ENCODE measurements around the gene ADAM22.

Gene ADAM22

DNA sequence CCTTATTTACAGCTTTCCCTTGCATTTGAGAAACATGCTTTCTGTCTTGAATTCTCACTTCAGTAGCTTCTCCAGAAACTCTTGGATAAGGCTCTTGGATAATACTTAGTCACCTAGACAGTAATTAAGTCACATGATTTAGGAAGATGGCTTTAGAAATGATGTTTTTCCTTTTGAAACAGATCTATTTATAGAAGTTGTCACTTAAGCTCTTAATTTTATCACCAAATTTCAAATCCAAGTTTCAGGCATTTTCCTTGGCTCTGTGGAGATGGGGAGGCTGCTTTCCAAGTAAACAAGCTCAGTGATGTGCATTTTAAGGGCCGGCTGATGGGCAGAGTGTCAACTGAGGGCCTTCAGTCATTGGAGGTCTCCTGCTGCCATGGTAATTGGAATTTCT, 155.5 kb downstream of the ADAM22 start:
- no peak for DNase-seq
- in situ Hi-C loops (cut with HindIII; ENCODE audit: low pct_ligation_motif_present, low pct_unique_long_range_greater_than_20kb, low sequenced_read_pairs): no loop called here

DNA sequence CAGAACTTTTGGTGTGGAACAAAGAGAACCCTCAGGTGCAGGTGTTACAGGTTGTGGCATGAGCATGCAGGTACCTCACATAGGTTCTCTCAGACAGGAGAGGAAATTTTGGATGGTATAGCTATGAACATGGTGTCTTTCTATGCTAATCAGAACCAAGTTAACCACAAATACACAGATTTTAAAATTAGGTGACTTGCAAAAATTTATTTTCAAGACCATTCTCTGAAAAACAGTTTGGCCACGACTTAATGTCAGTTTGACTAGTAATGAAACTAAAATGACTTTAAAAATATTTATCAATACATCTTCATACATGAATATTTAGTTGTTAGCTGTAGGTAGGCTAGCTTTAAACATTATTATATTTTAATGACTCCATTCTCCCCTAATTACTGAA, 156.2 kb downstream of the ADAM22 start:
- no peak for DNase-seq
- in situ Hi-C loops (cut with HindIII; ENCODE audit: low pct_ligation_motif_present, low pct_unique_long_range_greater_than_20kb, low sequenced_read_pairs): no loop called here

DNA sequence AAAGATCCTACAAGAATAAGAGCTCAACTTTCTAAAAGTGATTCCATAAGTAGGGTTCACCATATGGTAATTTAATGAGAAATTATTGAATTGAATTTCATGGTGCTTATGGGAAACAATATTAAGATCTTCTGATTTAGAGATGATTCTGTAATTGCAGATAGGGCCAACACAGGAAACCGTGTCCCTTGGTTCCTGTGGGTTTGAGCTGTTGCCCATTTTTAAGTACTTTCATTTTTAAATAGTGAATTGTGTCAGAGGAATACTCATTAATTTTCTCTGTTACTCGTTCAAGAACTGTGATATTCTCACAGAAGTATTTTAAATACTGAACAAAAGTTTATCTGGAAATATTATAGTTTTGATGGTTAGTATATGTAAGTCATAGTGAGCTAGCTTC, 156.6 kb downstream of the ADAM22 start:
- no peak for DNase-seq
- in situ Hi-C loops (cut with HindIII; ENCODE audit: low pct_ligation_motif_present, low pct_unique_long_range_greater_than_20kb, low sequenced_read_pairs): no loop called here

DNA sequence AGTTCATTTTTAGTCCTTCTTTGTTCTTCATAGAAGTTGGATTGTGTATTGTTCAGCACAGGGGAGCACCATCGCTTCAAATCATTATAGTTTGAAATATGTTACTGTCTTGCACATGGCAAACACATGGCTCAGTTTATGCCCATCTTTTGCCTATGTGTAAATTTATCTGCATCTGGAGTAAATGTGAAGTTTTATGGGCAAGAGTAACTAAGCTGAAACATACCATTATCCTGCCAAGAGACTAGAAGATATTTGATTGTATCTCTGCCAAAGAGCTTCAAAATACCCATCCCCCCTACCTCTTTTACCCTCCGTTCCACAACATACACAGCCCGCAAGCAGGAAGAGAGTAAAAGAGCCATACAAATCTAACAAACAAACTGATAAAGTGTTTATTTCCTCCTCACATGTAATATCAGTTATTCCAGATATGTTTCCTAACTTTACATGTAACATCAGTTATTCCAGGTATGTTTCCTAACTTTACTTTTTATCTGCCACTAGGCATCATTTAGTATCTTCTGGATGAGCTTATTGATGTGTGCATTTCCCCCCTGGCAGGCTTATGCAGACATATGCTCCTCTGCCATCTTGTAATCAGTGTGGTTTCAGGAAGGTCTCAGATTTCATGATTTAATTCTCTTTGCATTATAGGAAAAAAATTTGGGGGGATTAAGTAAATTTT, 158.1 kb downstream of the ADAM22 start:
- DNase-seq: no peak
- in situ Hi-C loops (cut with HindIII; ENCODE audit: low pct_ligation_motif_present, low pct_unique_long_range_greater_than_20kb, low sequenced_read_pairs): no loop called here

DNA sequence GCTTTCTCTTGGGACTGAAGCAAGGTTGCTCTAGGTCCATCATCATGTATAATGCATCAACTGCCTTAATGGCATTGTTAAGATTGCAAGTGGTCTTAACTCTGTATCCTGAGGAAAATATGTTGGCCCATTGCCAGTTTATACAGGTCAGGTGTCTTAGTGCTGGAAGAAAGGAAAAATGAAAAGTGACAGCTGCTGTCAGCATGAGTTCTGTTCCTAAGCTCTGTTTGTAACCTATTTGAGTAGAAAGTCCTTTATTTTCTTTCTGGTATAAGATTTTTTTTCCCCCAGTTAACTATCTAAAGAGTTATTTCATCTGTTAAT, 158.6 kb downstream of the ADAM22 start:
- DNase-seq: no peak
- in situ Hi-C loops (cut with HindIII; ENCODE audit: low pct_ligation_motif_present, low pct_unique_long_range_greater_than_20kb, low sequenced_read_pairs): no loop called here

DNA sequence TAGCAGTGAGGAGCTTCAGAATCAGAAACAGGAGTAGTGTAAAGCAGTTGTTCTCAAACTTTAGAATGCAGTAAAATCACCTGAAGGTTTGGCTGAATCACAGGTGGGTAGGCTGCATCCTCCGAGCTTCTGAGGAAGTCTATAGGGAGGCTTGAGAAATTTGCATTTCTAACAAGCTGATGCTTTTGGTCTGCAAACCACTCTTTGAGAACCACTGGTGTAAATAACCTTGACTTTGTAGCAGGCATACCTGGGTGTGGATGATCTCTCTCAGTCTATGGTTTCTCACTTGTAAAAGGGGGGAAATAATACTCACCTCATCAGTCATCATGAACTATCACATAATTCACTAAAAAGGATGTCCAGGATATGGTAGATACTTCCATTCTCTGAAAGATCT, 167.7 kb downstream of the ADAM22 start:
- no peak for DNase-seq
- in situ Hi-C loops (cut with HindIII; ENCODE audit: low pct_ligation_motif_present, low pct_unique_long_range_greater_than_20kb, low sequenced_read_pairs): no loop called here

DNA sequence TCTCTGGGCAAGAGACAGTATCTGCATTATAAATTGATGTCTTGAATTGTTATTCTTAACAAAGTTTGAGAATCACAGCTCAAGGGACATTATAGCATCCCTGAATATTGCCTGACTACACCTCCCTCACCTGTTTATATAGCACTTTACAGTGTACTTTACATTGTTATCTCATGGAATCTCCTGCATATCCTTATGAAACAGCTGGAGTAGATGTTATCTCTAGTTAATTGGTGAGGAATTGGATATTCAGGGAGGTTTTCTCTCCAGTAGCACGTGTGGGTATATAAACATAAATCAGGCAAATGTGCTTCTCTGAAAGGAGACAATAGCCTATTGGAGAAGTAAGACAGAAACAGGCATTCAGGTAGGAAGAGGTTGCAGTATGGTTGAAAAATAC, 168.6 kb downstream of the ADAM22 start:
- no peak for DNase-seq
- in situ Hi-C loops (cut with HindIII; ENCODE audit: low pct_ligation_motif_present, low pct_unique_long_range_greater_than_20kb, low sequenced_read_pairs): no loop called here

DNA sequence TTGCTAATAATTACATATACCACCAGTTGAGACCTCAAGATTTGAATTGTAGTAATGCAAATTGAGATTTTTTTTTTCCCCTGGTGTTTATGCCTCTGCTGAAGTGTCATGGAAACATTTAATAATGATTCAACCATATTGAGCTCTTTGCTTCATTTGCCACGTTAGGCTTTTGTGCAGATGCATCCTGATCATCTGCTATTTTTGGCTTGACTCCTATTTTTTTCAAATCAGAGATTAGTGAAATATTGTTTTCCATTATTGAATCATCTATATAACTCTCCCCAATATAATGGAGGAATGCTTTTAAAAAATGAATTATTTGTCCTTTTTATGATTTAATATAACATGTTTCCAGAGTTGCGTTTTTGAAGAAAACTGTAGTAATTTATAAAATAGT, 170.7 kb downstream of the ADAM22 start:
- DNase-seq: no peak
- in situ Hi-C loops (cut with HindIII; ENCODE audit: low pct_ligation_motif_present, low pct_unique_long_range_greater_than_20kb, low sequenced_read_pairs): no loop called here

DNA sequence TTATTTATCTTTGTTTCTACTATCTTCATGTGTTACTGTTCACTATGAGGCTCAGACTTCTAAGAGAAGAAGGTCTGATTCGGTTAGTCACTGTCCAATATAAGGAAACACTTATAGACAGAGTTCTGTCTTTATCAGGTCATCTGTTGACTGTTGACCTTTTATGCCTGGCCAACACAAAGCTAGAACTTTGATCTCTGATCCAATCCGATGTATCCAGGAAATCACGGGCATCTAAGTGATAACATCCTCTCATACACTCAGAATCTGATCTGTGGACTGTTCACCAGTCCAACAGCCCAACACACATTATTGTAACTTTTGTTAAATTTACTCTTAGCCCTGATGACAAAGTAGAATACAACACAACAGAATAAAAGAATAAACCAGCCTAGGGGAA, 171.2 kb downstream of the ADAM22 start:
- in situ Hi-C loops (cut with HindIII; ENCODE audit: low pct_ligation_motif_present, low pct_unique_long_range_greater_than_20kb, low sequenced_read_pairs): no loop called here
- DNase-seq: no peak

DNA sequence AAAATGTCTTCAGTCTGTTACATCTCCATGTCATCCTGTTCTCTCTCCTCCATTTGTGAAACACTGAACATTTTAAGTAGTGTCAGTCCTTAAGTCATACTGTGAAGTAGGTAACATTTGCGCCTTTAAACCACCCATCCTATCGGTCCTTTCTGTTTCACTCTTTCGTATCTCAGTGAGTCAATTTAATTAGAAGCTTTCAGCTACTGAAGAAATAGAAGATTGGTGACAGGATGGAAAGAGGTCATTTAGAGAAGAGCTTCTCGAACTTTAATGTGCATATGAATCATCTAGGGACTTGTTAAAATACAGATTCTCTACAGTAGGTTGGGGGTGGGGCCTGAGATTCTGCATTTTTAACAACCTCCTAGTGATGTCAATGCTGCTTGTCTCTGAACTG, 172.4 kb downstream of the ADAM22 start:
- no peak for DNase-seq
- in situ Hi-C loops (cut with HindIII; ENCODE audit: low pct_ligation_motif_present, low pct_unique_long_range_greater_than_20kb, low sequenced_read_pairs): no loop called here

DNA sequence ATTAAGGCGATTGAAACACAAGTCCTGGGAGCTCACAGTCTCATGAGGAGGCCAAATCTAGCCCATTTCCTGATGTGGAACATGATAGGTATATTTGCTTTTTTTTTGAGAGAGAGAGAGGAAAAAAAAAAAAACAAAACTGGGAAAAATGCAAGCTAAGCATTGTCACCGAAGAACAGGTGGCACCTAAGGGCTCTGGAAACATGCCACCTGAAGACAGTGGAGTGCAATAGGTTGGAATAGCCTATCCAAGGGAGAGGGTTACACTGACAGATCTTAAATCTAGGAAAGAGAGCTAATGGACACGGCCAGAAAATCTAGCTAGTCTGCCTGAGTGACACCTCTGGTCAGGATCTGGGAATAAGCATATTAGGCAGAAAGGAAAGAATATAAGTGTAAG, 175.6 kb downstream of the ADAM22 start:
- no peak for DNase-seq
- in situ Hi-C loops (cut with HindIII; ENCODE audit: low pct_ligation_motif_present, low pct_unique_long_range_greater_than_20kb, low sequenced_read_pairs): no loop called here

DNA sequence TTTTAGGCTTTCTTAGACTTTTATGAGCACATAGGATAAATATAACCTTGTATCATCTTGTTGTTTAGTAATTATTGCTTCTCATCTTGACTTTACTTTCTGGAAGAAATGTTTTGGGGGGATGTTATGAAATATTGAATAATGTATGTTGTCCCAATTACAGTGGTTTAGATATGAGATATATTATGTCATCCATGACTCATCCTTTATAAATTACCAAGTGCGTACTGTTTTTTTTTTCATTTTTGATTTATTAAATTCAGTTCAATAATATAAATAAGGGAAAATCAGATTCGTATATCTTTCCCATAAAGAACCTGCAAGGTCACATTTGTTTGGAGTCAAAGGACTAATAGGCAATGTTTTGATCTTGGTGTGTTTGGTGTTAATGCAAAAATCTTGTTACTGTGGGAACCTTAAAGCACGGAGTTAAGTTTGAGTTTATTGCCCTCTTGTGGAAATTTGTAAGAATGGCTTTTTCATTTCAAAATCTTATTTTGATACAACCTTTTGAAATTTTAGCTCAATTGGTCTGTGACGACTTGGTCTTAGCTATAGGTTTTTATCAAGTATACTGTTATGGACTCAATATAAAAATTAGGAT, 177.2 kb downstream of the ADAM22 start:
- in situ Hi-C loops (cut with HindIII; ENCODE audit: low pct_ligation_motif_present, low pct_unique_long_range_greater_than_20kb, low sequenced_read_pairs): no loop called here
- peak; percentile 70 for DNase-seq

DNA sequence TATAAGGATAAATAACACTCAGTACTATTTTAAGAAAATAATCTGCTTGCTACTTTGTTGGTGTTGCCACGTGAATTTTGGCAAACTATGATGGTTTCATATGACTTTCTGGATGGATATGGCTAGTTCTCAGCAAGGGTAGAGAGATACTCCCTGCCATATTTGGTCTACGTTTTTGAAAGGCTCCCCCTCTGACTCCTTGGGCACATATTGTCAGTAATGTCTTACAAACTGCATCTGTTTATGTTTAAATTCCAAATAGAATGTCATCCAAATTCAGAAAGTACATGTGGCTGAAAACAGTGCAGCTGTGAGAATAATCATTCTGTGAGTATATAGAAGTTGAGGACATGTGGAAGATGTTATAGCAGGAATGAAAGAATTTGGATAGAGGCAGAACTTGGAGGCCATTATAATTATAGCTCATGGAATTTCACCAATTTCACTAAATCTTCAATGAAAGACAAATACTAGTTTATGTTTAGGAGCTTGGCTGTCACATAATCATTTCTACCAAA, 178.0 kb downstream of the ADAM22 start:
- in situ Hi-C loops (cut with HindIII; ENCODE audit: low pct_ligation_motif_present, low pct_unique_long_range_greater_than_20kb, low sequenced_read_pairs): no loop called here

DNA sequence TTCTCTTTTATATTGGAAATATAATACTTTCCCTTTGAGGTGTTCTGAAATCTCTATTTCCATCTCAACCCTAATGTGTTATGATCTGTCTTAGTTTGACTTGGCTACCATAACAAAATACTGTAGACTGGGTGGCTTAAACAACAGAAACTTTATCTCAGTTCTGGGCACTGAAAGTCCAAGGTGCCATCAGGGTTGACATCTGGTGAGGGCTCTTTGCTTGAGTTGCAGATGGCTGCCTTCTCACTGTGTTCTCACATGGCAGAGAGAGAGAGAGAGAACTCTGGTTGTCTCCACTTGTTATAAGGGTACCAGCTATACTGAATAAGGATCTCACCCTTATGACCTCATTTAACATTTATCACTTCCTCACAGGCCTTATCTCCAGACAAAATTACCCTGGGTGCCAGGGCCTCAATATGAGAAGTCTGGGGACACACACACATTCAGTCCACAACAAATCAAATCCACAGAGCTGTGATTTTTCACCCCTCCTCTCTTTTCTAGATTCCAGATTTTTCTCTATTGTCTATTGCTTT, 181.3 kb downstream of the ADAM22 start:
- in situ Hi-C loops (cut with HindIII; ENCODE audit: low pct_ligation_motif_present, low pct_unique_long_range_greater_than_20kb, low sequenced_read_pairs): no loop called here
- DNase-seq: no peak

More for the DNA sequence above, 178.0 kb downstream of the ADAM22 start:
- no peak for DNase-seq

DNA sequence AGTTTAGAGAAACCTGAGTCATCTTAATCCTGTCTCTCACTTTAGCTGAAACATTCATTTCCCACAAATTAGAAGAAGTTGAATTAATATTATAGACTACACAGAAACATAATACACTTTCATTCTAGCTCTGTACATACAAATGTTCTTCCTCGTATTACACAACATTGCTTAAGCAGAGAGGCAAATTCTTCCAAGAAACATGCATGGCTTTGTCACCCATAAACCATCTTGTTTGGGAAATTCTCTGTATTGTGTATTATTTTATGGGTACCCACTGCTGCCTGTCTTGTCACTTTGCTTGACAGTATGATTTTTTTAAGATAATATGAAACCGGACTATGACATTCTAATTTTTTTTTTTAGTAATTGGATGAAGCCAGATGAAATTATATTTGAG, 181.8 kb downstream of the ADAM22 start:
- no peak for DNase-seq
- in situ Hi-C loops (cut with HindIII; ENCODE audit: low pct_ligation_motif_present, low pct_unique_long_range_greater_than_20kb, low sequenced_read_pairs): no loop called here

DNA sequence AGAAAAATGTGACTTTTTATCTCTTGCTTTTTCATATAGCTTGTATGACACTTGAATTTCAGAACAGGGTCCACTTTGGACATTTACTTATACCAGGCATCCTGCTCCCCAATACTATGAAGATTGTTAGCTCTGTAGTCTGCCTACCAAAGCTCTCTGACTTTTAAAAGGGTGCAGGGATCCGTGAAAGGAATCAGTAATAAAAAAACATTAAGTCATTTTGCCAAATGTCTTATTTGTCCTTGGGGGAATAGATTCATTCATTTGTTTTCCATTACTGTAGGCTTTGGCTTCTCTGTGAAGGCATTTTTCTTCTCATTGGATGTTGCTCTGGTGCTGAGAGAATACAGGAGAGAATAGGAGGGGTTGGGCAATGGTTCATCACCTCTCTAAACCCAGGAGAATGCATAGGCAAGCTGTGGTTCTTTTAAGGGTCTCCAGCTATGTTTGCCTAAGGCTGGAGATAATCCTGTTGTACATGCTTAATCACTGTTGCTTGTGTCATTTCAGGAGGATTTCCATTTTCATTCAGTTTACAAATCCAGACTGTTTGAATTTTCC, 182.3 kb downstream of the ADAM22 start:
- in situ Hi-C loops (cut with HindIII; ENCODE audit: low pct_ligation_motif_present, low pct_unique_long_range_greater_than_20kb, low sequenced_read_pairs): no loop called here
- DNase-seq: no peak

DNA sequence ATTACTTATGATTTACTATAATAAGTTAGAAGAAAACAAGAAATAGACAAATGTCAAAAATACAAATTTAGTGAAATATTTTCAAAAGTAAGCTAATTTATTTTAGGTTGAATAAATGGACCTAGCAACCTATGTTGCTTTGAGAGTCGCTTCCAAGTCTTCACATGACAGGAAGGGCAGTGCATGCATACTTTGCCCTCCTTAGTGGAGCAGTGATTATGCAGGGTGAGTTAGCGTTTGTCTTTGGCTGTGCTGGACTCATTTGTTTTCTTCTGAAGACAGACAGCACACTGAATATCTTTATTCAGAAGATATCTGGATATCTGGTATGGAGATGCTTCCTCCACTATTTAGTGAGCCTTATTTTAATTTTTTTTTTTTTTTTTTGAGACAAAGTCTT, 183.3 kb downstream of the ADAM22 start:
- DNase-seq: no peak
- in situ Hi-C loops (cut with HindIII; ENCODE audit: low pct_ligation_motif_present, low pct_unique_long_range_greater_than_20kb, low sequenced_read_pairs): no loop called here

DNA sequence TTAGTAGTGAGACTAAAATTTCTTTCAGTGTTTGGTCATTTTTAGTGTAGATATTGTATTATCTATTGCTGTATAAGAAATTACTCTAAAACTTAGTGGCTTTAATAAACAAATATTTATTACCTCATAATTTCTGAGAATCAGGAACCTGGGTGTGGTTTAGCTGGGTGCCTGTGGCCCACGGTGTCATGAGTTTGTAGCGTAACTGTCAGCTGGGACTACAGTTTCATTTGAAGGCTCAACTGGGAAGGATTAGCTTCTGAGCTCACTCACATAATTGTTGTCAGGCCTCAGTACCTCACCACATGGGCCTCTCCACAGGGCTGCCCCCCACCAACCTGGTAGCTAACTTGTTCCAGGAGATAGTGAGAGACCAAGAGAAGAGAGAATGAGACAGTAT, 187.3 kb downstream of the ADAM22 start:
- DNase-seq: no peak
- in situ Hi-C loops (cut with HindIII; ENCODE audit: low pct_ligation_motif_present, low pct_unique_long_range_greater_than_20kb, low sequenced_read_pairs): no loop called here

DNA sequence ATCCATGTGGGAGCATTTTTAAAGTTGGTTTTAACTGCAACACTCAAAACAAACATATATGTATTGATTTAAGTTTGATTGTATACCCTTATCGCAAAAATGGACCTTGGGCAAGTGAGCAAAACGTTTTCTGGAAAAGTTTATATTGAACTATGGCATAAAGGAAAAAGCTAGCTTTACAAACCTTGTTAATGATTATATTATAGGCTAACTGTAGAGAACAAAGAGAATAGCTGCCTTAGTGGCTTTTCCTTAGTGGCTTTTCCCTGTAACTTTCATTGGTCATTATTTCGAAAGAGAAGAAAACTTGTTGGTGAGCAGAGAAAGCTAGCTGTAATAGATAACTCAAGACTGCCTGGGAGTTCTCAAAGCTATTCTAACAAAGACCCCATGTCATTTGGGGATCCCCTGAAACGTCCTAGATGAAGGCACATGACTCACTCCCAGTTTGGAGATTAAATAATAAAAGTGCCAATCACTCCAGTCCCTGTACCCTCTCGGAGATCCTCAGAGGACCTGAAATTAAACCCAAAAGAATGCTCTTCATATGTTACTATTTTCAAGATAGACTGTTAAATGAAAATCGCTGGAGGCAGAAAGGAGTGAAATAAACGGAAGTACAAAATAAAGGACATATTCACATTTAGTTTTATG, 193.7 kb downstream of the ADAM22 start:
- in situ Hi-C loops (cut with HindIII; ENCODE audit: low pct_ligation_motif_present, low pct_unique_long_range_greater_than_20kb, low sequenced_read_pairs): no loop called here
- DNase-seq: no peak

DNA sequence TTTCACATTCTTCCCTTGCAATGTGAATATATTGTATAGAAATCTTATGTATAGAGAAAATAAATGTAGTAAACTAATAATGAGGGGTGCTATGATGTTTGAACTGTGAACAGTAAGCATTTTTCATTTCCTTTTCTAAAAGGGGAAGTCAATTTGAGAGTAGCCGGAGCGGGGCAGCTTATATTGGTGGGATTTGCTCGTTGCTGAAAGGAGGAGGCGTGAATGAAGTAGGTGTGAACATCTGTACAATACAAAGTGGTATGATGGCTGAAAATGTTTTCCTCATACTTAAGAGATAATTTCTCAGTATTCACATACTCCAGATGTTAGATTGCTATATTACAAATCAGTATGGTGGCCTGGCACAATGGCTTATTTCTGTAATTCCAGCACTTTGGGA, 198.7 kb downstream of the ADAM22 start:
- DNase-seq: no peak
- in situ Hi-C loops (cut with HindIII; ENCODE audit: low pct_ligation_motif_present, low pct_unique_long_range_greater_than_20kb, low sequenced_read_pairs): no loop called here

Data from ACHN (cell line).